Testis (tissue), 2 donors: ENCODE results near the gene COL23A1.

Source experiments
- CTCF ChIP-seq, 3 experiments: fragments of 450-650 bp in 2 of 3; fragments of 200-600 bp in 1 of 3; sonication (generic) in 1 of 3; IDR thresholded peaks; one replicate each; pipeline ENCODE4 v1.5.1; 2016 to 2019; ENCODE audit warnings: antibody characterized with exemption in 3 of 3, mild to moderate bottlenecking in 2 of 3, moderate library complexity in 1 of 3
- POLR2A ChIP-seq: fragments of 450-650 bp; IDR thresholded peaks from one replicate; pipeline ENCODE4 v1.6.1; 2017; ENCODE audit warnings: antibody characterized with exemption, mild to moderate bottlenecking, moderate library complexity

- TF ChIP-seq POLR2A (no peak), CTCF (IDR thresholded peaks at IDR 0.05) (no peak)
Observed at GRCh38 chr5:178387061-178387855, 202.9 kb downstream of the COL23A1 start.
